Measurements from ENCODE around the gene THOC5.

THOC5 gene

GRCh38 chr22:29461263-29461662 lies 92.3 kb downstream of the THOC5 start:
- H3K9me3 ChIP-seq (ENCODE audit: control insufficient read depth, insufficient read depth, low read length) = no peaks in the 10 kb centered on the region
- no peaks in the 10 kb centered on the region for H3K27me3 ChIP-seq (ENCODE audit: control insufficient read depth, low read length)
- no peaks in the 10 kb centered on the region for H3F3A ChIP-seq (ENCODE audit: control insufficient read depth, insufficient read depth)
- H3K4me2 ChIP-seq (ENCODE audit: low read length) = no peak overlapping the region
- H3K79me2 ChIP-seq (ENCODE audit: control insufficient read depth, low read length) = no peaks in the 10 kb centered on the region
- no peak overlapping the region for H3K4me3 ChIP-seq (ENCODE audit: low read length)
- TF ChIP-seq EZH2phosphoT487 (IDR thresholded peaks at IDR 0.05; ENCODE audit: borderline replicate concordance, low read length) = no peak
- no peaks in the 10 kb centered on the region for H3K36me3 ChIP-seq (ENCODE audit: control insufficient read depth, low read length)
- no peaks in the 10 kb centered on the region for H4K20me1 ChIP-seq (ENCODE audit: control insufficient read depth, insufficient read depth, low read depth, low read length)
- no peaks in the 10 kb centered on the region for H3K4me1 ChIP-seq (ENCODE audit: control insufficient read depth, low read length)
- no peak overlapping the region for H3K27ac ChIP-seq (ENCODE audit: low read depth, low read length)
- H3K9me2 ChIP-seq (replicated peaks; ENCODE audit: control insufficient read depth, low read length) = no peaks in the 10 kb centered on the region

- H3K4me1 ChIP-seq (ENCODE audit: control insufficient read depth, low read length) = no peaks in the 10 kb centered on the region
- H3F3A ChIP-seq (ENCODE audit: control insufficient read depth, insufficient read depth) = no peaks in the 10 kb centered on the region
- H3K9me3 ChIP-seq (ENCODE audit: control insufficient read depth, insufficient read depth, low read length) = no peaks in the 10 kb centered on the region
- no peaks in the 10 kb centered on the region for H4K20me1 ChIP-seq (ENCODE audit: control insufficient read depth, insufficient read depth, low read depth, low read length)
- no peak overlapping the region for H3K4me2 ChIP-seq (ENCODE audit: low read length)
- H3K27ac ChIP-seq (ENCODE audit: low read depth, low read length) = no peak overlapping the region
- TF ChIP-seq EZH2phosphoT487 (IDR thresholded peaks at IDR 0.05; ENCODE audit: borderline replicate concordance, low read length) = no peak
- TF ChIP-seq CTCF (IDR thresholded peaks at IDR 0.05; ENCODE audit: low read depth, low read length, poor library complexity, severe bottlenecking) = no peak
- H3K27me3 ChIP-seq (ENCODE audit: control insufficient read depth, low read length) = no peaks in the 10 kb centered on the region
- no peak overlapping the region for H3K4me3 ChIP-seq (ENCODE audit: low read length)
- H3K36me3 ChIP-seq (ENCODE audit: control insufficient read depth, low read length) = no peaks in the 10 kb centered on the region
- H3K79me2 ChIP-seq (ENCODE audit: control insufficient read depth, low read length) = no peaks in the 10 kb centered on the region
- no peaks in the 10 kb centered on the region for H3K9me2 ChIP-seq (replicated peaks; ENCODE audit: control insufficient read depth, low read length)
These were observed 93.8 kb downstream of the THOC5 start for GRCh38 chr22:29459773-29460172.

- Histone ChIP-seq H3K9me2 (replicated peaks; ENCODE audit: control insufficient read depth, low read length) (no peaks in the 10 kb centered on the region), H3K9me3 (ENCODE audit: control insufficient read depth, insufficient read depth, low read length) (no peaks in the 10 kb centered on the region), H3K79me2 (ENCODE audit: control insufficient read depth, low read length) (no peaks in the 10 kb centered on the region), H3K27me3 (ENCODE audit: control insufficient read depth, low read length) (no peaks in the 10 kb centered on the region), H4K20me1 (ENCODE audit: control insufficient read depth, insufficient read depth, low read depth, low read length) (no peaks in the 10 kb centered on the region), H3K4me1 (ENCODE audit: control insufficient read depth, low read length) (no peaks in the 10 kb centered on the region), H3K4me3 (ENCODE audit: low read length) (no peak overlapping the region), H3K4me2 (ENCODE audit: low read length) (no peak overlapping the region), H3K27ac (ENCODE audit: low read depth, low read length) (no peak overlapping the region), H3F3A (ENCODE audit: control insufficient read depth, insufficient read depth) (no peaks in the 10 kb centered on the region), H3K36me3 (ENCODE audit: control insufficient read depth, low read length) (no peaks in the 10 kb centered on the region)
- TF ChIP-seq CTCF (IDR thresholded peaks at IDR 0.05; ENCODE audit: low read depth, low read length, poor library complexity, severe bottlenecking) (no peak), EZH2phosphoT487 (IDR thresholded peaks at IDR 0.05; ENCODE audit: borderline replicate concordance, low read length) (no peak)
These were observed 95.0 kb downstream of the THOC5 start for GRCh38 chr22:29458551-29458950.

GRCh38 chr22:29457730-29458129 lies 95.8 kb downstream of the THOC5 start:
- Histone ChIP-seq H3K4me2 (ENCODE audit: low read length) (peak overlapping the region; percentile 29; the same call in 1 of the 2 replicates), H3K9me2 (replicated peaks; ENCODE audit: control insufficient read depth, low read length) (no peaks in the 10 kb centered on the region), H3K9me3 (ENCODE audit: control insufficient read depth, insufficient read depth, low read length) (no peaks in the 10 kb centered on the region), H3K4me3 (ENCODE audit: low read length) (no peak overlapping the region), H3K27me3 (ENCODE audit: control insufficient read depth, low read length) (no peaks in the 10 kb centered on the region), H3K79me2 (ENCODE audit: control insufficient read depth, low read length) (no peaks in the 10 kb centered on the region), H3K36me3 (ENCODE audit: control insufficient read depth, low read length) (no peaks in the 10 kb centered on the region), H3K4me1 (ENCODE audit: control insufficient read depth, low read length) (no peaks in the 10 kb centered on the region), H3F3A (ENCODE audit: control insufficient read depth, insufficient read depth) (no peaks in the 10 kb centered on the region), H4K20me1 (ENCODE audit: control insufficient read depth, insufficient read depth, low read depth, low read length) (no peaks in the 10 kb centered on the region), H3K27ac (ENCODE audit: low read depth, low read length) (no peak overlapping the region)
- no peak for TF ChIP-seq CTCF (IDR thresholded peaks at IDR 0.05; ENCODE audit: low read depth, low read length, poor library complexity, severe bottlenecking)
